Prostate gland (tissue), 2 donors: ENCODE data around the gene NISCH.

Source experiments
- POLR2A ChIP-seq: fragments of 450-650 bp; IDR thresholded peaks from one replicate; pipeline ENCODE4 v1.6.1; 2016; ENCODE audit warnings: antibody characterized with exemption, mild to moderate bottlenecking
- POLR2AphosphoS5 ChIP-seq: sonication (generic); formaldehyde crosslinking; IDR thresholded peaks from one replicate; pipeline ENCODE4 v1.6.1; 2017; ENCODE audit warnings: antibody characterized with exemption
- TF ChIP-seq, protein P1 (sequence below), 4 experiments: fragments of 200-600 bp in 2 of 4; fragments of 450-650 bp in 2 of 4; sonication (generic) in 2 of 4; IDR thresholded peaks; 1 replicate in 3 of 4; 2 replicates in 1 of 4; pipeline ENCODE4 v1.5.1; 2016 to 2019; ENCODE audit warnings: antibody characterized with exemption in 4 of 4, mild to moderate bottlenecking in 2 of 4, moderate library complexity in 2 of 4

DNA sequence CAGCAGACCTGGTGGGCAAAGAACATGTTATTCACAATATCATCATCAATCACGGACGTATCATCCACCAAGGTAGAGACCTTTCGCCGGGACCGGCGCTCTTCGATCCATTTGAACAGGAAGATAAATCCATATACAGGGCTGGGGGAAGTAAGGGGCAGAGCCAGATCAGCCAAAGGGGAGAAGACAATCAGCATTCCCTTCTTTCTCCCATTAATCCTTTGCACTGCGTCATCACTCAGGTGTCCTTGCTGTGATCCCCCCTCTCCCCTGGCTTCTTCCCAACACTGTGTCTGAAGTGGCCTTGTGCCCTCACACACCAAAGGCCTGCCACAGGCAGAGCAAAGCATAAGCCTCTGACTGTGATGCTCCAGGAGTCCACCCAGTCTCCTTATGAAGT lies 46.9 kb upstream of the NISCH start:
- TF ChIP-seq, protein P1, sequence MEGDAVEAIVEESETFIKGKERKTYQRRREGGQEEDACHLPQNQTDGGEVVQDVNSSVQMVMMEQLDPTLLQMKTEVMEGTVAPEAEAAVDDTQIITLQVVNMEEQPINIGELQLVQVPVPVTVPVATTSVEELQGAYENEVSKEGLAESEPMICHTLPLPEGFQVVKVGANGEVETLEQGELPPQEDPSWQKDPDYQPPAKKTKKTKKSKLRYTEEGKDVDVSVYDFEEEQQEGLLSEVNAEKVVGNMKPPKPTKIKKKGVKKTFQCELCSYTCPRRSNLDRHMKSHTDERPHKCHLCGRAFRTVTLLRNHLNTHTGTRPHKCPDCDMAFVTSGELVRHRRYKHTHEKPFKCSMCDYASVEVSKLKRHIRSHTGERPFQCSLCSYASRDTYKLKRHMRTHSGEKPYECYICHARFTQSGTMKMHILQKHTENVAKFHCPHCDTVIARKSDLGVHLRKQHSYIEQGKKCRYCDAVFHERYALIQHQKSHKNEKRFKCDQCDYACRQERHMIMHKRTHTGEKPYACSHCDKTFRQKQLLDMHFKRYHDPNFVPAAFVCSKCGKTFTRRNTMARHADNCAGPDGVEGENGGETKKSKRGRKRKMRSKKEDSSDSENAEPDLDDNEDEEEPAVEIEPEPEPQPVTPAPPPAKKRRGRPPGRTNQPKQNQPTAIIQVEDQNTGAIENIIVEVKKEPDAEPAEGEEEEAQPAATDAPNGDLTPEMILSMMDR (IDR thresholded peaks at IDR 0.05), result no peak
- TF ChIP-seq POLR2AphosphoS5 (no peak), POLR2A (no peak)
